ENCODE measurements around the gene SPDYE4.
"Not testable (repeated sequence)": the region's sequence is repeated elsewhere in the genome, so short reads cannot be mapped to it uniquely, and the experiment has no call there.

SPDYE4 gene, protein sequence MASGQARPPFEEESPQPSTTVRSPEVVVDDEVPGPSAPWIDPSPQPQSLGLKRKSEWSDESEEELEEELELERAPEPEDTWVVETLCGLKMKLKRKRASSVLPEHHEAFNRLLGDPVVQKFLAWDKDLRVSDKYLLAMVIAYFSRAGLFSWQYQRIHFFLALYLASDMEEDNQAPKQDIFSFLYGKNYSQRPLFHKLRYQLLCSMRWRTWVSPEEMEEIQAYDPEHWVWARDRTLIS

DNA sequence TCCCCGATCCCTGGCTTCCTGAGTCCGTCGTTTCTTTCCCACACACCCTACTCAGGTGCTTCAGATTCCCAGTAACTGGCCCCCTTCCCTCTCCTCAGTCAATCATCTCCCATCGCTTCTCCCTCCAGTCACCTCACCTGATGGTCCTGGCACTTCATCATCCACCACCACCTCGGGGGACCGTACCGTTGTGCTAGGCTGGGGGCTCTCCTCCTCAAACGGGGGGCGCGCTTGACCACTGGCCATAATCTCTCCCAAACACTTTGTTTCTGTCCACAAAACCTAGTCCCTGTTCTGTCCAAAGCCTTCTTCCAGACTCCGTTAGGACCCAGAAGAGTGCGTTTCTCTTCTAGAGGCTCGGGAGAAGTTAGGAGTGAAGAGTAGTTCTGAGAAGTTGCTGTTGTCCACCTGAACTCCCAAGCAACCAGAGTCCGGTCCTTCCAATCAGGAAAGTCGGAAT, at the start of gene SPDYE4:
SPDYE4 (minus strand) TSS at position 410 of the 460 bp plus-strand sequence; CDS start at position 246, 164 bp downstream.
- DNase-seq (ENCODE audit: low read depth in 4 of 4, low spot score in 1 of 4) = no peak

DNA sequence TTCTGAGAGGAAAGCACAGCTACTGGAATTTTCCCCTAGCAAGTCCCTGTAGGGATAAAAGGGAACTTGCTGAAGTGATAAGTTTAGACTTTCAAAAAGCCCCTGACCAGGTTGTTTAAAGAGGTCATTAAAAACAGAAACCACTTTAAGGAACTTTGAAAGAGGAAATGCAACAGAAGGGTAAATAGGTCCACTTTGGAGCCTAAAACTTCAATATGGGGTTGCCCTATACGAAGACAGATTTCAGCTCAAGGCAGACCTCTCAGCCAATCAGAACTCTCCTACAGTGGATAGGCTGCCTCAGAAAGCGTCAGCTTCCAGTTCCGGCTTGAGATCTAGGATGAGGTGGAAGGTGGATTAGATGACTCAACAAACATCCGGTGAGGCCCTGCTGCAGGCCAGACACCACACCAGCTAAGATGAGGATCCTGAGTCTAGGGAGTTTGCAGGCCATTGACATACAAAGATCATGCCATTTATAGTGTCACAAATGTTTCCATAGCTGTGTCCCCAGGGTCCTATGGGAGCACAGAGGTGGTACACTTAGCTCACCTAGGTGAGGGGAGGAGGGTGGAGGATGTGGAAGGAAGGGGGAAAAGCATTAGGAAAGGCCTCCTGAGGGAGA, 48.7 kb upstream of the SPDYE4 start:
- no peak for DNase-seq (ENCODE audit: low read depth in 4 of 4, low spot score in 1 of 4)

DNA sequence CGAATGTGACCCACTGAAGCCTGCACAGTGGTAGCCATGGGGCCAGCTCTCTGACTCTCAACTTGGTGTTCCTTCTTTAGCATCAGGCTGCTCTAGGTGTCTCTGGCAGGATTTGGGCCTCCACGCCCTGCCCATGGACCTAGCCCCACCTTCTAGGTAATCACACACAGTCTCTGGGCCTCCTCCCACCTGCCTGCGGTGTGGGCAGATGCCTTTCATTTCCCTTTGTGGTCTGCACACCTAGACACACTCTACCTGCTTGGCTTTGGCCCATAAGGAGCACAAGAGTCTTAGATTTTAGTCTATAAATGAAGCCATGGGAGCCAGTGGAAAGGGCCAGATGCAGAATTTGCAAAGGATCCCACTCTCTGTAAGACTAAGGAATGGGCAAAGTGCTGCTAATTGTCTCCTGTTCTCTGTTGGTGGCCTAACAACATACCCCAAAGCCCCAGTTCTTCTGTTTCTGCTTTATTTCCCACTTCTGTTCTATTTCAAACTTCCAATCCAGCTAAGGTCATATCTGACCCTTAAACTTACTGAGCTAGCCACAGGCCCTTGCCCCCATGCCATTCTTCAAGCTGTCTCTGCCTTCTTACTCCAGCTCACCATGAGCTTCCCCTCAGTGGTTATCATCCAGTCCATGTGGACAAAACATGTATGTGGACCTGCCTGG, 48.0 kb upstream of the SPDYE4 start:
- DNase-seq (ENCODE audit: low read depth in 4 of 4, low spot score in 1 of 4) = no peak

DNA sequence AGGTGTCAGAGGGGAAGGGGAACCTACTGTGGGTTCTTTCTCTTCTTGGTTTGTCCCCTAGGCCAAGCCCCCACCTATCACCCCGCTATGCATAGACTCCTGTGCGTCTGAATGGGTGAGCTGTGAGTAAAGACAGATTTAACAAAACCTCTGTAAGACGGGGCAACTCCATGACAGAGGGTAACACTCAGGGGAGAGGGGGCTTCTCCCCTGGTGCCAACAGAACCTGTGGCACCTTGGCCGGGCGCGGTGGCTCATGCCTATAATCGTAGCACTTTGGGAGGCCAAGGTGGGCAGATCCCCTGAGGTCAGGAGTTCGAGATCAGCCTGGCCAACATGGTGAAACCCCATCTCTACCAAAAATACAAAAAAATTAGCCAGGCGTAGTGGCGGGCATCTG, 47.0 kb upstream of the SPDYE4 start:
- not testable (repeated sequence) for DNase-seq (ENCODE audit: low read depth in 4 of 4, low spot score in 1 of 4)

DNA sequence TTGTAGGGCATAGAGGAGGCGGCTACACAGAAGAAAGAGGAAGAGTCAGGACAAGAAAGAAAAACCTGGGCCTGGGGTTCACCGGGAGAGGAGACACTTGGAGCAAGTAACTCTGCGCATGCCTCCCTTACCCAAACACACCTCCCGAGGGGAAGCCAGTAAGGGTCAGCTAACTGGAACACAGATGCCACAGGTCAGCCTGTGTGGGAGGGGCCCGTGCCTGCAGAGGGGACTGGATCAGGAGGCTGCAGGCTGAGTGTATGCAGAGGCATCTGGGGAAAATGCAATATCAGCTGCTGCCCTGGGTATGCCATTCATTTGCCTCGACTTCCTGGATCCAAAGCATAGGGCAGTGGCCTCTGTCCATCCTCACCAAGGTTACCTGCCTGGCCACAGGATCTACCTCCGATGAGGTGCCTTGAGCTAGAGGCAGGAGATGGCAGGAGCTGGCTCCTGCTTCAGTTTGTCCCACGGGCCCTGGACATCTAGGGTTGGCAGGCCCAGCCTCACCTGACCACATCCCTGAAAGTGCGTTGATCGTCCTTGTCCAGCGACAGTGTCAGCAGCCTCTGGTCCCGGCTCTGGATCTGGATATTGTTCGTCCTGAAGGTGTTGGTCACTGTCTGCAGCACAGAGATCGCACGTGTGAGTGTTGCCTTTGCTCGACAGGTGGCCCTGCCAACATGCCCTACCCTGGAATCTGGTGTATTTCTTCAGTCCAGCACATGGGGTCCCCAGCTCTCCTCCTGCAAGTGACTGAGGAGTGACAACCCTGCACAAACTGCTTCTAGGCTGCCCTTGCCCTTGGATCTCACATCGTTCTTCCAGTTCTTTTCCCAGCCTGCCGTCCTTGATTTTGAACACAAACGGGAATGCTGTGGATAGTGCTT, 45.4 kb upstream of the SPDYE4 start:
- no peak for DNase-seq (ENCODE audit: low read depth in 4 of 4, low spot score in 1 of 4)

DNA sequence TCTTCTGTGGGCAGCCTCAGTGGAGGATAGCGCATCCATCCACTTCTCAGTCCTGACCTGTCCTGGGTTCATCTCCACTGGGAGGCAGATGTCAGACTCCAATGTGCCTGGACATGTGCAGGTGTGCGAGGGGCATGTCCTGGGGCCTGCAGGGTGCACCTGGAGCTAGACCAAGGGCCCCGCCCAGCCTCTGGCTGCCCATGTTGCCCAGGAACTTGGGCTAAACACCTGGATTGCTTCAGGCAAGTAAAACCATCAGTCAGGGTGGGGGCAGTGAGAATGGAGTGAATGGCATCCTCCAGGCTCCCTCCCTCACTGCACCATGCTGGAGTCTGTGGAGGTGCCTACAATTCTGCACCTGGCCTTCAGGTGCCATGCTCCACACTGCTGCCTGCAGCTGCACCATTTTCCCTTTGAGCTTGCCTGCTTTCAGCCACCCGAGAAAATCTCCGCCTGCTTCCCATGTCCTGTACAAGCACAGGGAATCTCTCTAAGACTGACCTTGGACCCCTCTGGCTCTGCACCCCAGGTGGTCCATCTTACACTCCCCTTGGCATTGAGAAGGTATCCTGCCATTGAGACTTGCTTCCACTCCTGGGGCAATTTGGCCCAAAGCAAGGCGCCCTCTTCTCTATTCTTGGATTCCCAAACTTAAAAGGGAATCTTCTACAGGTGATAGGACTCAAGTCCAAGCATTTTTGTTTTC, 42.9 kb upstream of the SPDYE4 start:
- no peak for DNase-seq (ENCODE audit: low read depth in 4 of 4, low spot score in 1 of 4)

DNA sequence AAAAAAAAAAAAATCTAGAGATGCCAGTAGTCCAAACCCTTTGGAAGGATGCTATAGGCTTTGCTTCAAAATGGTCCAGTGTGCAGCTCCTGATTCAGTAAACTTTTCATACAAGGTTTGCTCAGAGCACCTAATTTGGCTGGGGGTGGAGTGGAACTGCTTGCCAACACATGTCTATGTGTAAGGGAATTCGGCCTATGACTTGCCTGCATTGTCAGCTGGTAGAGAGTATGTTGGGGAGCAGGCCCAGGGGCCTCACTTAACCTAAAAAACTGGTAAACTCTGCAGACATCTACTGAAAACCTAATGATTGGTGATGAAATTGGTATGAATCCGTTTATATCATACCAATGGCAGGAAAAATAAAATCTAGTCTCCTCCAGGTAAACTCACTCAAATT, 42.3 kb upstream of the SPDYE4 start:
- DNase-seq (ENCODE audit: low read depth in 4 of 4, low spot score in 1 of 4) = no peak

DNA sequence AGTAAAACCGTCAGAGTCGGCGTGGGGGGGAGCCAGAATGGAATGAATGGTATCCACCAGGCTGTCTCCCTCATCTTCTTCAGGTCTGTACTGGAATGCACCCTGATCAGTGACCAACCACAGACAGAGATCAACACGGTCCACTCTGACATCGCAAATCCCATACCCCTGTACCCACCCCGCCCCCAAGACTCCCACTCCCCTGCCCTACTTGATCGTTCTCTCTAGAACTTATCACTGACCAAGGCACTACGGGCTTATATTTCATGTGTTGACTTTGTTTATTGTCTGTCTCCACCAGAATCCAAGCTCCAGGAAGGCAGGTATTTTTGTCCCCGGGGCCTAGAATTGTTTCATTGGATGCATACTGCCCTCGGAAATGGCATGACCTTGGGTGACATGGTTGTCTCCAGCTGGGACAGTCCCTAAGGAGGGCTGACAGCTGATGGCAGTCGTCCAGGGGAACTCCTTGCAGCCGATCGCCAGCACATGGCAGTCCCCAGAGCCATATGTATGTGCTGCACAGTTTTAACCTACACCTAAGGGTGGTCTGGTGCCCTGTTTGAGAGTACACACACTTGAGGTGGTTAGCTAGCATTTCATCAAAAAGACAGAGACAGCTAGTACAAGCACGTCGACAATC, 41.3 kb upstream of the SPDYE4 start:
- no peak for DNase-seq (ENCODE audit: low read depth in 4 of 4, low spot score in 1 of 4)

DNA sequence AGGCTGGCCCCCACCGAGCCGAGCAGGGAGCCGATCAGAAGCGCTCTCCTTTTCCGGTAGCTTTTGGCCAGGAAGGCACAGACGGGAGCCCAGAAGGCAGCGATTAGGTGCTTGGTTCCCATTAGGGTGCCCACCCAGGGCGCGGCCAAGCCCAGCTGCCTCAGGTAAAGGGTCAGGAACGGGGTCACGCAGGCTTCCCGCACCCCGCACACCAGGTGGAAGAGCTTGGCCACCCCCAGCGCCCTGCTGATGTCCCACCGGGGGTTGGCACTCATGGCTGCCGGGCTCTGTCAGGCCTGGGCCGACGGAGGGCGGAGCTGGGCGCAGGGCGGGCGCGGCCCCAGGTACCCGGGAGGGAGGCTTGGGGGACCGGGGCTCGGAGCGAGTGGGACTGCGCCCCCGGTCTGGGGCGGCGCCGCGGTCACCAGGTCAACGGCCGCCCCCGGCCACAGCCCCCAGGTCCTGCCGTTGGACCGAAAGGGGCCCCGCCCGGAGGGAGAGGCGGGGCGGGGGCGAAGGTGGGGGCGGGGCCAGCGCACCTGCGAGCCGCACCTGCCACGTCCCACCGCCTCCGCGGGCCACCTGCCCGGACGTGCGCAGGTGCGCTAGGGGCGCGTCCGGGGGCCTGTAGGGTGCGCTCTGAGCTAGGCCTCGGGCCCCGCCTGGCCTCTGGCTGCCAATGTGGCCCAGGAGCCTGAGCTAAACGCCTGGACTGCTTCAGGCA, 40.7 kb upstream of the SPDYE4 start, which contains the start of gene MFSD6L:
MFSD6L (minus strand) TSS at position 520 of the 724 bp plus-strand sequence; CDS start at position 275, 245 bp downstream.
- DNase-seq (ENCODE audit: low read depth in 4 of 4, low spot score in 1 of 4) = no peak

DNA sequence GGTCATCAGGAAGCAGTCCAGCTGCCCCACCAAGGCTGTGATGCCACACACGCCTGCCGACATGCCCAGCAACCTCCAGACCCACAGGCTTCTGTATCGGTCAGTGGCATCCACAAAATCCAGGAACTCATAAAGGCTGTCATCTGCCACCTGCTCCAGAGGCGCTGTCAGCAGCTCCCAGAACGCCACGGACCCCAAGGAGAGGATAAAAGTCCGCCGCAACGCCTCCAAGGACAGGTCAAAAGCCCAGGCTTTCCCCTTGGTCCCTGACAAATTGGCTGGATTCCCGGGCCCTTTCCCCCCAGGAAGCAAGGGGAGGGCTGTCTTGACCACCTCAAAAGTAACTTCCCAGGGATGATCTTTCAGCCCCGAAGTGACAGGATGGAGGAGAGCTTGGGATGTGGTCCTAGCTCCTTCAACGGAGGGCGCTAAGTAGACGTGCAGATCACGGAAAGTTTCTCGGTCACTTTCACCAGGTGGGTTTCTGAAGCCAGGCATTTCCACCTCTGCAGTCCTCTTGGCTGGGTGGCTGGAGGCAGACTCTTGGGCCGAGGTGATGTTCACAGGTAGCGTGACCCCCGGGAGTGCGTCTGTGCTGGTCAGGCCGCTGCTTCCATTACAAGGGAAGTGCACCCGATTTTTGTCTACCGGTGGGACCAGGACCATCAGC, 40.0 kb upstream of the SPDYE4 start:
- DNase-seq (ENCODE audit: low read depth in 4 of 4, low spot score in 1 of 4) = no peak

DNA sequence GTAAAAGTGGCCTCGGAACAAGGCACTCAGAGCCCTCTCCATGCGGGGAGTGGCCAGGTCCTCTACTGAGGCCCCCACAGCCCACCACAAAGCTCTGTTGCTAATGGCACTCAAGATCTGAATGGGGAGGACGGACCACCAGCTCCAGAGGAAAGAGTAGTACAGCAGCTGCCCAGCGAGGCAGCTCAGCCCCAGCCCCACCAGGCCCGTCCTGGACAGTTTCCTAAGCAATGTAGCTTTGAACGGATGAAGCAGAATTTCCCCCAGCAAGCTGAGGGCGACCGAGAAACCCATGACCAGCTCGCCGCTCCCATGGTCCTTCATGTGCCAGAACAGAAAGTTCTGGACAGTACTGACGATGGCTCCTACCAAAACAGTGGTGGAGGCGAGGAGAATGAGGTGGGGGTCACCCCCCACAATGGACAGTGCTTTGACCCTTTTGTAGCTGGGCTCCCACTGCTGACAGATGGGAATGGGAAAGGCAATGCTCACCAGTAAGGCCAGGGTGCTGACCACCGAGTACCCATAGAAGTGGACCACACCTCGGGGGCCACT, 39.4 kb upstream of the SPDYE4 start:
- no peak for DNase-seq (ENCODE audit: low read depth in 4 of 4, low spot score in 1 of 4)

DNA sequence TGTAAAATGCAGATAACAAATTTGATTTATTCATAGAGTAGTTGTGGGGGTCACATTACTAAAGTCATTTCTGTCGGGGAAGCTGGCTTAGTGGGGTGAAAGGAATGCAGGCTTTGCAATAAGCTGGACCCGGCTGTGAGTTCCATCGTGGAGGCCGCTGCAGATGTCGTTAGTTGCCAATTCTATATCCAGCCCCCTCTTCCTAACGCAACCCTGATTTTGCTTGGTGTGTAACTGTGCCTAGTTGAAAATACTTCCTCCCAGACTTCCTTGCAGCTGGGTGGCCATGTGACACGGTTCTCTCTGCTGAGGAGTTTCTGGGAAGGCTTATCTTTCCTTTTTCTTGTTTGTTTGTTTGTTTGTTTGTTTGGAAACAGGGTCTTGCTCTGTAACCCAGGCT, 36.3 kb upstream of the SPDYE4 start:
- DNase-seq (ENCODE audit: low read depth in 4 of 4, low spot score in 1 of 4) = no peak

DNA sequence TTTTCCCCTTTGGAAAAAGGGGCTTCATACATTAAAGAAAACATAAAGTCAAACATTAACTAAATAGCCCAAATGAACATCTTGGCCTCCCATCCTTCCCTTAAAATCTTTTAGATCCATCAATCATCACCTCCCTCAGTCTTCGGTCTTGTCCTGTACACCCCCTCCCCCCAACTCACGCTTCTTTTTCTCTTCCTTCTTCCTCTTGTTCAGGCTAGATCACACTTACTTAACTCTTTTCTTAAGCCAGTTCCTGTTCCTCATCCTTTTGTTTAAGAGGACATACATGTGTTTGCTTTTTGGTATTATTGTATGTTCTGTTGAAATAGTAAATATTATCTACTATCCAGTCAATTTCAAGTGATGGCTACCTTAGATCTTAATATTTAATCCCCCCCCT, 35.3 kb upstream of the SPDYE4 start:
- DNase-seq (ENCODE audit: low read depth in 4 of 4, low spot score in 1 of 4) = no peak

DNA sequence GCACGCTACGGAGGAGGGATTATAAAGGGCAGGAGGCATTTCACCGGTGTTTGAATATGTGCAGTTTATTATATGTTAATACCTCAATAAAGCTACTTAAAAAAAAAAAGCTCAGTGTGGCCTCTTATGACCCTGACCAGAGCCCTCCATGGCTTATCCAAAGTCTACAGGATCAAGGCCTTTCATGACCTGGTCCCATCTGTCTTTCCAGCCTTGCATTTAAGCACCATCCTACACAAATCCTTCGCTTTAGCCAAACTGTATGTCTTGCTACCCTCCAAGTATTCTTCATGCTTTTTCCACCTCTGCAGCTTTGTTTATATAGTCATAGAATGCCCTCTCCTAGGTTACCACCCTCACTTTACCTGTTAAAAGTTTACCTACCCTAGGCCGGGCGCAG, 34.3 kb upstream of the SPDYE4 start:
- no peak for DNase-seq (ENCODE audit: low read depth in 4 of 4, low spot score in 1 of 4)

DNA sequence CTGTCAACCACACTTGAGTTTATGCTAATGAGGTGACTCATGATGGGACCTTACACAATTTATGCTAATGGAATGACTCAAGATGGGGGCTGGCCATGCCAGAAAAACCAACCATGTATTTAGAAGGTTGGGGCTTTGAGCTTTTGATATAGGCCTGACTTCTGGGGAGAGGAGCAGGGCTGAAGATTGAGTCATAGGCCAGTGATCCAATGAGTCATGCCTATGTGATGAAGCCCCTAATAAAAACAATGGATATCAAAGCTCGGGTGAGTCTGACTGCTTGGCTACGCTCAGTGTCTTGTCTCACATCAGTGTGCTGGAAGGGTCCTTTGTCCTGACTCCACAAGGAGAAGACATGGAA, 33.5 kb upstream of the SPDYE4 start:
- no peak for DNase-seq (ENCODE audit: low read depth in 4 of 4, low spot score in 1 of 4)

DNA sequence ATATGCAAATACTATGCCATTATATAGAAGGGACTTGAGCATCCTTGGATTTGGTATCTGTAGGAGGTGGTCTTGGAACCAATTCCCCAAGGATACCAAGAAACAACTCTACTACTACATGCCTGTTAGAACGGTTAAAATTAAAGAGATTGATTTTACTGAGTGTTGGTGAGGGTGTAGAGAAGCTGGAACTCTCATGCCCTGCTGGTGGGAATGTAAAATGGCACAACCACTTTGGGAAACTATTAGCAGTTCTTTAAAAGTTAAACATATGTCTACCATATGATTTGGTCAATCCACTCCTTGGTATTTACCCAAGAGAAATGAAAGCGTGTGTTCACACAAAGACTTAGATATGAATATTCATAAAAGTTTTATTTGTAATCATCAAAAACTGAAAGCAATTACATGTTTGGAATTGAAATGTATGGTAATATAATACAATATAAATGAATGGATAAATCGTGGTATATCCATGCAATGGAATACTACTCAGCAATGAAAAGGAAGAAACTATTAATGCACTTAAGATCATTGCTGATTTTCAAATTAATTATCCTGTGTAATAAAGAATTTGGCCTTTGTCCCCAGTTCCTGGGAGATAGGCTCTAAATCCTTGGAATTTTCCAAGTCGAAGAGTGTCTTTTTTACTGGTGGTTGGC, 33.0 kb upstream of the SPDYE4 start:
- no peak for DNase-seq (ENCODE audit: low read depth in 4 of 4, low spot score in 1 of 4)

DNA sequence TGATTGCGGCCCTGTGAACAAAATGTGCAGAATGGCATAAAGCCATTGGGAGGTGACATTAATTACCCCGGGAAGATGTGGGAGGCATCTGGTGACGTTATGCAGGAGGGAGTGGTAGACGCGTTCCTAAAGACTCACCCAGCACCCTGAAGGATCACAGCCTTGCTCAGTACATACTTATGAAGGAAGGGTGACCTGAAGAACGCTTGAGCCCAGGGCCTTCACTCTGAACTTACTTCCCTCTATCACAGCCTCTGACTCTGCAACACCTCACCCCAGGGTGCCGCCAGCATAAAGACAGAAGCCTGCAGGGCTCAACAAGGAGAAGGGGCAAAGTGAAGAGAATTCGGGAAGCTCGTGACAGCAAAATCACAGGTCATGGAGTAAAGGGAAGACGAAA, 31.4 kb upstream of the SPDYE4 start:
- DNase-seq (ENCODE audit: low read depth in 4 of 4, low spot score in 1 of 4) = no peak

DNA sequence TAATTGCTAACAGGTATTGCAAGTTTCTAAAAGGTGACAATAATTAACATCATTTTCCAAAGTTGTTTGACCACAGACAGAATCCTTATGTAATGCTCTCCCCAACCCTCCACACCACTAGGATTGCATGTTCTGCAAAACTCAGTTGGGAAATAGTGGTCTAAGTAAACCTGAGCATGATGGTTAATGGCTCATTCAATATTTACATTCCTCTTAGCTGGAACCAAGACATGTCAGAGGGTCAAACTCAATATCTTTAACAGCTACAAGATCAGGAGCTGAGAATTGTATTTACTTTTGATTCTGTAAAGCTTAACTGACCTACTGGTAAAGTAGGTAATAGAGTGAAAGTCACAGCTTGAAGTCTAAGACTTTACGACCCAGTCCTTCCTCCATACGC, 30.7 kb upstream of the SPDYE4 start:
- no peak for DNase-seq (ENCODE audit: low read depth in 4 of 4, low spot score in 1 of 4)

All from stimulated activated CD4-positive, alpha-beta T cell treated with anti-CD3 and anti-CD28 coated beads, Interleukin-1b, Interleukin-23, amount 100 ng/mL, for 24 hours (primary cell).